ENCODE data around the gene INSIG1.

The INSIG1 gene

DNA sequence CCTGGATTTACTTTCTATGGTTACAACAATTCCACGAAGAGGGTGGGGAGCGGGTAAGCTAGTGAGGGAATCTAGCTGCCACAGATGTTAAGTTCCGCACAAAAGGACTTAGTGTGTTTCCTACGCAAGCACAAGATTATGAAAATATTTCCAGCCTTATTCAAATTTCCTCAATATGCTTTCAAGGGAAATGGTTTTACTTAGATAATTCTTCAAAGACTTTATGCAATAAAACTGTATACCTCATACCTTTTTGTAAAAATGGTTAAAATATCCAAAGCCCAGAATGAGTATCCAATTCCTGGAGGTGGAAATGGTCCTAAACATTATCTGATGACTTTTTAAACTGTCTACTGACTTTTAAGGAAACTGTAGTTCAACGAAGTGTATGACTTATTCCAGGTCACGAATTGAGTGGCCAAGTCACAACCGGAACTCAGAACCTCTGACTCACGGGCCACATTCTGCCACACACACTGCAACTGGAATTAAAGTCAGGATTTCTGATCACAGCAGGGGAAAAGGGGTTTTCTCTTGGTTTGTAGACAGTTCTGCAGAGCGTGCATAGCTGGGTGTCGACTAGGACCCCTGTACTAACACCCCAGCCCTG is 20.2 kb upstream of the INSIG1 start:
- 0 out of 2 replicates have a peak, but pooled peaks cover 2% of the 10 kb centered on the region for H3K4me1 ChIP-seq (ENCODE audit: control insufficient read depth, insufficient read depth, low read length)
- H3K9me3 ChIP-seq (ENCODE audit: control insufficient read depth, insufficient read depth, low read length) = no peaks in the 10 kb centered on the region
- H3K4me3 ChIP-seq (ENCODE audit: low read depth, low read length) = no peak overlapping the region
- no peak overlapping the region for H3K27ac ChIP-seq (ENCODE audit: low read depth, low read length)
- no peaks in the 10 kb centered on the region for H3K36me3 ChIP-seq (ENCODE audit: control insufficient read depth, insufficient read depth, low read length)
- H3K27me3 ChIP-seq (ENCODE audit: control insufficient read depth, insufficient read depth, low read length) = no peaks in the 10 kb centered on the region
- H3K9ac ChIP-seq (ENCODE audit: low read depth, low read length) = no peak overlapping the region

- H3K9ac ChIP-seq (ENCODE audit: low read depth, low read length) = no peak overlapping the region
- no peaks in the 10 kb centered on the region for H3K9me3 ChIP-seq (ENCODE audit: control insufficient read depth, insufficient read depth, low read length)
- no peaks in the 10 kb centered on the region for H3K36me3 ChIP-seq (ENCODE audit: control insufficient read depth, insufficient read depth, low read length)
- no peak overlapping the region for H3K4me3 ChIP-seq (ENCODE audit: low read depth, low read length)
- H3K4me1 ChIP-seq (ENCODE audit: control insufficient read depth, insufficient read depth, low read length) = 0 out of 2 replicates have a peak, but pooled peaks cover 2% of the 10 kb centered on the region
- no peak overlapping the region for H3K27ac ChIP-seq (ENCODE audit: low read depth, low read length)
- no peaks in the 10 kb centered on the region for H3K27me3 ChIP-seq (ENCODE audit: control insufficient read depth, insufficient read depth, low read length)
Measured at GRCh38 chr7:155278921-155279320, 18.8 kb upstream of the INSIG1 start.

DNA sequence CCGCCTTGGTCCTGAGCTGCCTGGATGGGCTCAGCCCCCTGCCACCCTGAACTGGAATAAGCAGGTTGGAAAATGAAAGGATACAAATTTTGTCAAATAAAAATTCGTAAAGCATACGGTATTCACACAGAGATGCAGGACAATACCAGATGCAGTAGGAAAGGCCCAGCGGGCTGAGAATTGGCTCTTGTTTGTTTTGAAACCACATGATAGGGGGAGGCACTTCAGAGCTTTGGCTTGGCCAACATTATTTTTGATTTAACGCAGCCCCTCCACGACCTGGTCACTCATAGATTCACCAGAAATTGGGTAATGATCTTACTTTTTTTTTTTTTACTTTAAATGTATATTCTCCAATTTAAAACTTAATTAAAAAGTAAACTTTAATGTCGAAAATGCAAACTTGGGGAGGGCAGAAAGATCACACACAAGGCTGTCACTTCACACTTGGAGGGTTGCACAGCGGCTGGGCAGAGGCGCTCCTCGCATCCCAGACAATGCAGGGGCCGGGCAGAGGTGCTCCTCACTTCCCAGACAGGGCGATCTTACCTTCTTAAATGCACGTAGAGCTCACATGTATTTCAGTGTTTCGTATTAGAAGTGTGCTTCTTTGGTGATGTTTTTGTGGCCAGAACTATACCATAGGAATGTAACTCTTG is 17.8 kb upstream of the INSIG1 start:
- Histone ChIP-seq H3K27me3 (ENCODE audit: control insufficient read depth, insufficient read depth, low read length) (no peaks in the 10 kb centered on the region), H3K36me3 (ENCODE audit: control insufficient read depth, insufficient read depth, low read length) (no peaks in the 10 kb centered on the region), H3K9ac (ENCODE audit: low read depth, low read length) (no peak overlapping the region), H3K9me3 (ENCODE audit: control insufficient read depth, insufficient read depth, low read length) (no peaks in the 10 kb centered on the region), H3K27ac (ENCODE audit: low read depth, low read length) (no peak overlapping the region), H3K4me1 (ENCODE audit: control insufficient read depth, insufficient read depth, low read length) (0 out of 2 replicates have a peak, but pooled peaks cover 2% of the 10 kb centered on the region), H3K4me3 (ENCODE audit: low read depth, low read length) (no peak overlapping the region)

GRCh38 chr7:155280446-155281397 is 17.0 kb upstream of the INSIG1 start:
- no peaks in the 10 kb centered on the region for H3K9me3 ChIP-seq (ENCODE audit: control insufficient read depth, insufficient read depth, low read length)
- H3K27me3 ChIP-seq (ENCODE audit: control insufficient read depth, insufficient read depth, low read length) = no peaks in the 10 kb centered on the region
- no peak overlapping the region for H3K27ac ChIP-seq (ENCODE audit: low read depth, low read length)
- H3K9ac ChIP-seq (ENCODE audit: low read depth, low read length) = no peak overlapping the region
- 0 out of 2 replicates have a peak, but pooled peaks cover 2% of the 10 kb centered on the region for H3K4me1 ChIP-seq (ENCODE audit: control insufficient read depth, insufficient read depth, low read length)
- H3K36me3 ChIP-seq (ENCODE audit: control insufficient read depth, insufficient read depth, low read length) = no peaks in the 10 kb centered on the region
- H3K4me3 ChIP-seq (ENCODE audit: low read depth, low read length) = no peak overlapping the region

DNA sequence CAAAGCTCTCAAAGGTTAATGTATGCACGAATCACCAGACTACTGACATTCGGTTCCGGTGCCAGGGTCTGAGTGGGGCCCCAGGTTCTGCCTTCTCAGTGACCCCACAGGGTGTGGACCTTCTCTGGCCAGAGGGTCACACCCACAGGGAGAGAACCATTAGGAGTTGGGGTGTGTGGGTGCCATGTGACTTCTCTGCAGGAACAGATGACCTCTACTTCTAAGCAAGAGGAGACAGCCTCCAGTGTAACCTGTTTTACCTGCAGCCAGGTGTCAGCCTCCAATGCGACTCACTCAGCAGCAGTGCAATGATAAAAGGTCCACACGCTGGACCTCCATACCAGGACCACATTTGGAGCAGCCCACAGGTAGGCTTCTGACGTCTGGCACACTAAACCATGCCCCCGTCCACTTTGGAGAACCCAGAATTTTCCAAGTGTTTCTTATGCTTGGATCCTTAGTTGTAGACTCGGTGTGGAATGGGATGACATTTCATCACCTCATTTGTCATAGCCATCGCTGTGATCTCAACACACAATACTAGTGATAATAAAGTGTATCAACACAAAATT is 16.2 kb upstream of the INSIG1 start:
- Histone ChIP-seq H3K9me3 (ENCODE audit: control insufficient read depth, insufficient read depth, low read length) (no peaks in the 10 kb centered on the region), H3K27me3 (ENCODE audit: control insufficient read depth, insufficient read depth, low read length) (no peaks in the 10 kb centered on the region), H3K4me3 (ENCODE audit: low read depth, low read length) (no peak overlapping the region), H3K36me3 (ENCODE audit: control insufficient read depth, insufficient read depth, low read length) (no peaks in the 10 kb centered on the region), H3K9ac (ENCODE audit: low read depth, low read length) (no peak overlapping the region), H3K4me1 (ENCODE audit: control insufficient read depth, insufficient read depth, low read length) (0 out of 2 replicates have a peak, but pooled peaks cover 2% of the 10 kb centered on the region), H3K27ac (ENCODE audit: low read depth, low read length) (no peak overlapping the region)

- H3K4me1 ChIP-seq (ENCODE audit: control insufficient read depth, insufficient read depth, low read length) = 0 out of 2 replicates have a peak, but pooled peaks cover 2% of the 10 kb centered on the region
Measured at GRCh38 chr7:155282671-155283070, 15.0 kb upstream of the INSIG1 start.

DNA sequence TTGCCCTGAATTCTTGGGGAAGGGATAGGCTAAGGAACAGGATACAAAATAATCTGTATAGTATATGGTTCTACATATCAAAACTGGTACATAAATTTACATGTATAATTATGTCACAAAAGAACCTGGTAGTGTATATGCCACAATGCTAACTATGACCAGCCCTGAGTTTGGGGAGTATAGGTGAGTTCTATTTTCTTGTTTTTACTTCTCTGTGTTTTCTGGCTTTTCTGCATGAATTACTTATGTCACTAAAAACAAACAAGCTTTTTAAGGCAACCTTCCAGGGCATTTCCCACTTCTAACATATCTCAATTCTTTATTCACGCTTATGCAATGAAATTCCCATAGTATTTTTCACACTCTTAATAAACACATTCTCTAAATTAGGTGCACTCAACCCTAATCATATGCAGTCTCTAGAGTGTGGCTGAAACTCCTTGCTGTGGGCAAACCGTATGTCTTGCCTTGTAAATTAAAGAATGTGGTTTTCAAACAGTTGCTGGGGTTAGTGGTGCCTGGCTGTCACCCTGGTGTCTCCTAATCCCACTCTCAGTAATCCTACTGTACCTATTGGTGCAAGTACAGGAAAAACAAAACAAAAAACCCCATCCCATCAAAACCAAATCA is 14.0 kb upstream of the INSIG1 start:
- H3K27ac ChIP-seq (ENCODE audit: low read depth, low read length) = no peak overlapping the region
- no peaks in the 10 kb centered on the region for H3K9me3 ChIP-seq (ENCODE audit: control insufficient read depth, insufficient read depth, low read length)
- no peaks in the 10 kb centered on the region for H3K36me3 ChIP-seq (ENCODE audit: control insufficient read depth, insufficient read depth, low read length)
- no peak overlapping the region for H3K4me3 ChIP-seq (ENCODE audit: low read depth, low read length)
- H3K4me1 ChIP-seq (ENCODE audit: control insufficient read depth, insufficient read depth, low read length) = 0 out of 2 replicates have a peak, but pooled peaks cover 2% of the 10 kb centered on the region
- H3K9ac ChIP-seq (ENCODE audit: low read depth, low read length) = no peak overlapping the region
- no peaks in the 10 kb centered on the region for H3K27me3 ChIP-seq (ENCODE audit: control insufficient read depth, insufficient read depth, low read length)

More at GRCh38 chr7:155282671-155283070, 15.0 kb upstream of the INSIG1 start:
- no peak overlapping the region for H3K27ac ChIP-seq (ENCODE audit: low read depth, low read length)
- H3K36me3 ChIP-seq (ENCODE audit: control insufficient read depth, insufficient read depth, low read length) = no peaks in the 10 kb centered on the region
- H3K27me3 ChIP-seq (ENCODE audit: control insufficient read depth, insufficient read depth, low read length) = no peaks in the 10 kb centered on the region
- no peaks in the 10 kb centered on the region for H3K9me3 ChIP-seq (ENCODE audit: control insufficient read depth, insufficient read depth, low read length)
- H3K9ac ChIP-seq (ENCODE audit: low read depth, low read length) = no peak overlapping the region
- no peak overlapping the region for H3K4me3 ChIP-seq (ENCODE audit: low read depth, low read length)

DNA sequence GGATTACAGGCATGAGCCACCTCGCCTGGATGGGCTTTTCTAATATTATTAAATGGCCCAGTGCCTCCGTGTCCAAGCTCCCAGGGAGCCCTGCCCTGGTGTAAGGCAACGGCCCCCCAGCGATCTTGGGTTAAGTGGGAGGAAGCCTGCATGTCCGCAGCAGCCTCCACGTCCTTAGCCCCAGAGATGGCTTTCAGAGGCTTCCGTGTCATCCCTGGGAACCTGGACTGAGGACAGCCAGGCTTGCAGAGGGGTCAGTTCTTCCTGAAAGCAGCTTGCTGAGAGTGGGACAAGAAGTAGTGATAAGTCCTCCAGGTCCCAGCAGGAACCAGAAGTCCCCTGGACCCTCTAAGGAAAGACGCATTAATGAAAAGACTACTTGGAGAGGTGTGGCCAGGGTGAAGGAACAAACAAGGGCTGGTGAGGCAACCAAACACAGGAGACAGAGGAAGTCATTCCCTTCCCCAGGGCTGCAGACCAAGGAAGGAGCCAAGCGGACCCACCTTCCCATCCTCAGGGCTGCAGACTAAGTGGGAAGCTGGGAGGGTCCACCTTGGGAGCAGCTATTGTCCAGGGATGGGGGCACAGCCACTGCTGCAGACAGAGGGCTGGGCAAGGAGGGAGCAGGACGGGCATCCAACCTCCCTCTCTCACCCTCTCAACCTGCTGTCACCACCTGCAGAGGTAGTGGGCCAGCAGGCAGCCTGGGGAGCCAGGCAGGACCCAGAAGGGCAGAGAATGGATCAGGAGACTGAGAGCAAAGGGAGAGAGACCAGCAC is 13.0 kb upstream of the INSIG1 start:
- Histone ChIP-seq H3K27ac (ENCODE audit: low read depth, low read length) (no peak overlapping the region), H3K4me1 (ENCODE audit: control insufficient read depth, insufficient read depth, low read length) (0 out of 2 replicates have a peak, but pooled peaks cover 2% of the 10 kb centered on the region), H3K9ac (ENCODE audit: low read depth, low read length) (no peak overlapping the region)

DNA sequence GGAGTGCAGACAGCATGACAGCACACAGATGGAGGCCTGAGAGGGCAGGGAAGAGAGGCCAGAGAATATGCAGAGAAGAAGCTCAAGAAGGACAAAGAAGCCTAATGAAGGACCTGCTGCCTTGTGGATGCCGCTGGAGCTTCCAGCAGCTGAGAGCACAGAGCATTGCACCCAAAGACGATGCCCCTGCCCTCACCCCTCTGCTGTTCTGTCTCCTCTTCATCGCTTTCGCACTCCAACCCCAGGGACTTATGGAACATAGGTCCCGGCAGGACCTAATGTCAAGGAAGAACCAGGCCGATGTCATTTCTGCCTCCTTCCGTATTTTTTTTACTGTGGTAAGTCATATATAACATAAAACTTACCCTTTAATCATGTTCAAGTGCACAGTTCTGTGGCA is 12.3 kb upstream of the INSIG1 start:
- H3K4me1 ChIP-seq (ENCODE audit: control insufficient read depth, insufficient read depth, low read length) = no peaks in the 10 kb centered on the region
- no peak overlapping the region for H3K9ac ChIP-seq (ENCODE audit: low read depth, low read length)
- H3K27ac ChIP-seq (ENCODE audit: low read depth, low read length) = no peak overlapping the region
- H3K36me3 ChIP-seq (ENCODE audit: control insufficient read depth, insufficient read depth, low read length) = no peaks in the 10 kb centered on the region
- H3K27me3 ChIP-seq (ENCODE audit: control insufficient read depth, insufficient read depth, low read length) = no peaks in the 10 kb centered on the region
- H3K9me3 ChIP-seq (ENCODE audit: control insufficient read depth, insufficient read depth, low read length) = no peaks in the 10 kb centered on the region
- H3K4me3 ChIP-seq (ENCODE audit: low read depth, low read length) = no peak overlapping the region

More for the DNA sequence above, 13.0 kb upstream of the INSIG1 start:
- Histone ChIP-seq H3K9me3 (ENCODE audit: control insufficient read depth, insufficient read depth, low read length) (no peaks in the 10 kb centered on the region), H3K27me3 (ENCODE audit: control insufficient read depth, insufficient read depth, low read length) (no peaks in the 10 kb centered on the region), H3K36me3 (ENCODE audit: control insufficient read depth, insufficient read depth, low read length) (no peaks in the 10 kb centered on the region), H3K4me3 (ENCODE audit: low read depth, low read length) (no peak overlapping the region)

DNA sequence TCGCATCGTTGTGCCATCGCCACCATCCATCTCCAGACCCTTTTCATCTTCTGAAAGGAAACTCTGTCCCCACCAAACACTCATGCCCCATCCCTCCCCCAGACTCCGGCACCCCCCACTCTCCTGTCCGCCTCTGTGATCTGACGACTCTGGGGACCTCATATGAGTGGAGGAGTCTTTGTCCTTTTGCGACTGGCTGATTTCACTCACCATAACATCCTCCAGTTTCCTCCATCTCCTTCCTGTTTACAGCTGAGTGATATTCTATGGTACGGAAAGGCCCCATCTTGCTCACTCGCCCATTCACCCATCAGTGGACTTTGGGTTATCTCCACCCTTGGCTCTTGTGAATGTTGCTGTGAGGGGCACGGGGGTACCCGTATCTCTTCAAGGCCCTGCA is 11.8 kb upstream of the INSIG1 start:
- no peaks in the 10 kb centered on the region for H3K27me3 ChIP-seq (ENCODE audit: control insufficient read depth, insufficient read depth, low read length)
- no peaks in the 10 kb centered on the region for H3K9me3 ChIP-seq (ENCODE audit: control insufficient read depth, insufficient read depth, low read length)
- H3K36me3 ChIP-seq (ENCODE audit: control insufficient read depth, insufficient read depth, low read length) = no peaks in the 10 kb centered on the region
- H3K4me1 ChIP-seq (ENCODE audit: control insufficient read depth, insufficient read depth, low read length) = no peaks in the 10 kb centered on the region
- H3K27ac ChIP-seq (ENCODE audit: low read depth, low read length) = no peak overlapping the region
- no peak overlapping the region for H3K9ac ChIP-seq (ENCODE audit: low read depth, low read length)
- H3K4me3 ChIP-seq (ENCODE audit: low read depth, low read length) = no peak overlapping the region
